ENCODE results near the gene ACADVL.

Gene ACADVL

GRCh38 chr17:7250695-7251627 lies 31.2 kb downstream of the ACADVL start:
- in situ Hi-C loops (cut with MboI; ENCODE audit: low sequenced_read_pairs) = no loop called here

DNA sequence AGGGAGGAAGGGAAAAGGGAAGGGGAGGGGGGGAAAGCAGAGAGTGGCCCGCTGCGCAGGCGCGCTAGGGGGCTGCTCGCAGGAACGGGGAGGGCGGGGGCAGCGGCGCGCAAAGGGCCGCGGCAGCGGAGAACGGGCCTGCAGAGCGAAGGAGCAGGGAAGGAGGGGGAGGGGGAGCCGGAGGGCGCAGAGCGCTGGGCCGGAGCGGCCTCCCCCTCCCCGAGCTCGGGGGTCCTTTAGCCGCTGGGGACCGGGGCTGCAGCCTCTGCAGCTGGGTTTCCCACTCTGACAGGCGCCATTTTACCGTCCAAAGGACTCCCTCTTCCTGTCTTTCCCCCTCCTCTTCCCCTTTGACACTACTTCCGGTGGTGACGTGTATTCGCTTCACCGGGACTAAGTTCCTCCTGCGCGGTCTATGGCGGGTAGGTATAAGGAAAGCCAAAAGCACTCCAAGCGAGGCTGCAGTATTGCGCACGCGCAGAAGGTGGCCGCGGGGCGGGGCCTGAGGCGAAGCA lies 32.0 kb downstream of the ACADVL start, which contains the start of gene CTDNEP1:
TSS of gene CTDNEP1 (minus strand) at position 74 of the 515 bp plus-strand sequence. CDS start 438 bp downstream, outside the sequence.
- in situ Hi-C loops (cut with MboI; ENCODE audit: low sequenced_read_pairs) = no loop called here

- in situ Hi-C loops (cut with MboI; ENCODE audit: low sequenced_read_pairs) = no loop called here
Measured at GRCh38 chr17:7252176-7253043, 32.7 kb downstream of the ACADVL start, which contains the start of gene ELP5. Gene ELP5, plus strand, starts transcription at chr17:7252215. Its CDS starts 336 bp downstream, at chr17:7252551.

GRCh38 chr17:7253082-7253481 lies 33.3 kb downstream of the ACADVL start:
- in situ Hi-C loops (cut with MboI; ENCODE audit: low sequenced_read_pairs) = no loop called here

GRCh38 chr17:7254511-7254910 lies 34.8 kb downstream of the ACADVL start:
- in situ Hi-C loops (cut with MboI; ENCODE audit: low sequenced_read_pairs) = no loop called here

DNA sequence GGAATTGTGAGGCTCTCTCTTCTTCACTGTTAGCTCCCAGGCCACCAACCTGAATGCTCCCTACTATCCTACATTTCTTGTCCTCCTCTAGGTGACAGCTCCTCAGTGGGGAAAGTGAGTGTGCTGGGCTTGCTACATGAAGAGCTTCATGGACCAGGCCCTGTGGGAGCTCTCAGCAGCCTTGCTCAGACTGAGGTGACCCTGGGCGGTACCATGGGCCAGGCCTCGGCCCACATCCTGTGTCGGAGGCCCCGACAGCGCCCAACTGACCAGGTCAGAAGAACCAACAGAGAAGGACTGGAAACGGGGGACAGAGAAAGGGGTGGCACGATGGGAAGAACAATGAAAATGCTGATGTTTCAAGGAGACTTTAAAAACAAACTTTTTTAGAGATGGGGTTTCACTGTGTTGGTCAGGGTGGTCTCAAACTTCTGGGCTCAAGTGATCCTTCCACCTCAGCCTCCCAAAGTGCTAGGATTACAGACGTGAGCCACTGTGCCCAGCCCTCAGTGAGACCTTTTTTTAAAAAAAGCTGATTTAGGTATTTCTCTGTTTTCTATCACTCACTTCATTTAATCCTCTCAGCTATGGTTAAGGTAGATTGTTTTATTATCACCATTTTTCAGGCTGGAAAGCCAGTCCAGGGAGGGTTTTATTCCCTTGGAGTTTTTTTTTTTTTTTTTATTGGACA lies 37.2 kb downstream of the ACADVL start:
- in situ Hi-C loops (cut with MboI; ENCODE audit: low sequenced_read_pairs) = no loop called here

- in situ Hi-C loops (cut with MboI; ENCODE audit: low sequenced_read_pairs) = no loop called here
Measured at GRCh38 chr17:7258731-7259554, 39.2 kb downstream of the ACADVL start.

DNA sequence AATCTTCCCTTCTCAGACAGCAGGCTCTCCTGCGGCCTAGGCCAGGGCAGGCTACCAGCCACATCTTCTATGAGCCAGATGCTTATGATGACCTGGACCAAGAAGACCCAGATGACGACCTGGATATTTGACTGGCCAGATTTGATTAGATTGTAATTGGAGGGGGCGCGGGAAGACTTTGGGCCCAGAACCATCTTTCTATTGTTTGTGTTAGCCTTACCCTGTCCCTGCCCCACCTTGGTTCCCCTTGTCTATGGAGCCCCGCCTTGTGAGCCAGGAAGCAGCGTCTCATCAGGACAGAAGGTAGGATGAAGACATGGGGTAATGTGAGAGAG lies 39.8 kb downstream of the ACADVL start:
- in situ Hi-C loops (cut with MboI; ENCODE audit: low sequenced_read_pairs) = no loop called here

DNA sequence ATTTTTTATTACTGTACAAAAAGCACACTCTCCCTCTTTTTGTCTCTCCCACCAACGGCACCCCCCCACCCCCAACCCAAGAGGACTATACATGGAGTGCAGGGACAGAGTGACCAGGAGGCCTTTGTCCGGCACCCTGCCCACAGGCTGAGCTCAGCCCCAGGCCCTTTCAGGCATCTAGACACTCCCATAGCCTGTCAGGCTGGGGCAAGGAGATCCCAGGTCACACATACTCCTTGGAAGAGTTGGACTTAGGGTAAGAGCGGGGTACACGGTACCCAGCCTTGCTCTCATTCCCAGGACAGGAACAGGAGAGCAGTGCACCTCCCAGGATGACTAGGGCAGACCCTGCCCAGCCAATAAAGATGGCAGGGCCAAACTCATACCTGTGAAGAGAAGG lies 40.4 kb downstream of the ACADVL start:
- in situ Hi-C loops (cut with MboI; ENCODE audit: low sequenced_read_pairs) = no loop called here

- in situ Hi-C loops (cut with MboI; ENCODE audit: low sequenced_read_pairs) = no loop called here
Measured at GRCh38 chr17:7260651-7261378, 41.1 kb downstream of the ACADVL start.

DNA sequence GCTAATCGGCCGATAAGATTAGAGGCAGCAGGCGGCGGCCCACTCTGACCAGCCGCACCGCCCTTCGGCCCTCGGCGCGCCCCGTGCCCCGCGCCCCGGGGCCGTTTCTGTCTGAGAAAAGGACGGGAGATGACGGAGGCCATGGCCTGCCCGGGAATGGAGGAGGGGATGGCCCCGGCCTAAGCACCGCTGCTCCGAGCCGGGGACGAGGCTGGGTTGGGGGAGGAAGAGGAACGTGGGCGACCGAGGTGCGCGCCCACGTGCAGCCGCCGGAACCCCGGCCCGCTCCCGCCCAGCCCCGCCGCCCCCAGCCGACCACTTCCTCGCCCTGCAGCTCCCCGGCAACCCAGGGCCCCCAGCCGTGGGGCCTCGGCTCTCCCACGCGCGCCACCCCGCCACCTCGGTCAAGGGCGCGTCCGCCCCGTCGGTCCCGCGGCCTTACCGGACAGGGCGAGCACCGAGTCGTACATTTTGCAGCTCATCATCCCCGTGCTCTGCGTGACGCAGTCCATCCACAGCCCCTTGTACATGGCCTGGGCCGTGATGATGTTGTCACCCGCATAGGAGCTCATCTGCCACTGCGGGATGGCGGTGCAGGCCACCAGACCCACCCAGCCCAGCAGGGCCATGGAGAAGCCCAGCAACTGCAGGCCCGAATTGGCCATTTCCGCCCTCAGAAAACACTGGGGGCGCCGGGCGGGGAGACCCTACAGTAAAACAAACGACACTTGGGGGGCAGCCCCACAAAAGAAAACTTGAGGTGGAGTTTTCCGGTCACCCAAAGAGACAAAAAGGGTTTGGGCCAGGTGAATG lies 41.8 kb downstream of the ACADVL start:
- in situ Hi-C loops (cut with MboI; ENCODE audit: low sequenced_read_pairs) = no loop called here

- in situ Hi-C loops (cut with MboI; ENCODE audit: low sequenced_read_pairs) = no loop called here
Measured at GRCh38 chr17:7262192-7262934, 42.6 kb downstream of the ACADVL start, which contains the start of gene CLDN7. Gene CLDN7, minus strand, starts transcription at chr17:7262478. Its CDS starts 435 bp downstream, at chr17:7262043.

DNA sequence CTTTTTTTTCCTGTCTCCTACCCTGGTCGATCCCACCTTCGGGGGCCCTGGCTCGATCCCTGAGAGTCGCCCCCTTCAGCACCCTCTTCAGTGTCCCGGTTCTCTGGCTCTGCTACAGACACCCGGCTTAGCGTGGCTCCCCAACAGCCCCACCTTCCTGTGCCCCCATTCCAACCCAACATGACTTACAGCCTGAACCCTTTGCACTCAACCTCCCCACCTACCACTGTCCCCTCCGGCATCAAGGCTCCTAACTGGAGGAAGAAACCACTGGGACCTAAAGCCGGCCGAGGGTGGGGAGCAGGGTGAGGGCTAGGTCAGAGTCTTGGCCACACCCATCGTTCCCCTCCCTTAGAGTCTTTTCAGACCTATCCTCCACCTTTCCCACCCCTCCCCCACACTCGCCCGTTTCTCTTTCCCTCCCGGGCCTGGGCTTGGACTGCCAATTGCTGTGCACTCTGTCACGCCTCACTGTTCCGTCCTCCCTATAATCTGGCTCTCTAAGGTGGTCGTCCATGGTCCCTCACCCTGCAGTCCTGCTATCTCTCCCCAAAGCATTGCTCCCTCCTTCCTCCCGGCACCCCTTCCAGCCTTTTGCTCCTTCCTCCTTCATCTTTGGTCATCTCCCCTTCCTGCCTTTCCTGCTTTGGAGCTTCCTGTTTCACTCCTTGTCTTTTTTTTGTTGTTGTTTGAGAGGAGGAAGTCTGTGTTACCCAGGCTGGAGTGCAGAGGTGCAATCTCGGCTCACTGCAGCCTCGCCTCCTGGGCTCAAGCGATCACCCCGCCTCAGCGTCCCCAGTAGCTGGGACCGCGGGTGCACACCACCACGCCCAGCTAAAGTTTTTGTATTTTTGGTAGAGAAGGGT lies 43.4 kb downstream of the ACADVL start:
- in situ Hi-C loops (cut with MboI; ENCODE audit: low sequenced_read_pairs) = no loop called here

DNA sequence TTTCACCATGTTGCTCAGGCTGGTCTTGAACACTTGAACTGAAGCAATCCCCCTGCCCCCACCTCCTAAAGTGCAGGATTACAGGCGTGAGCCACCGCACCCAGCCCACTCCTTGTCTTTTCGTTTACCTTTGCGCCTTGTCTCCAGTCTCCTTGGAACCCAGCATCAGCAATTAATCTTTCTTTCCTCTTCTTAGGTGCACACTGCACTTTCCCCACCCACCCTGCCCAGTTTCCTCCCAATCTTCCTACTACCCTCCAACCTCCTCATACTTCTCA lies 44.0 kb downstream of the ACADVL start:
- in situ Hi-C loops (cut with MboI; ENCODE audit: low sequenced_read_pairs) = no loop called here

DNA sequence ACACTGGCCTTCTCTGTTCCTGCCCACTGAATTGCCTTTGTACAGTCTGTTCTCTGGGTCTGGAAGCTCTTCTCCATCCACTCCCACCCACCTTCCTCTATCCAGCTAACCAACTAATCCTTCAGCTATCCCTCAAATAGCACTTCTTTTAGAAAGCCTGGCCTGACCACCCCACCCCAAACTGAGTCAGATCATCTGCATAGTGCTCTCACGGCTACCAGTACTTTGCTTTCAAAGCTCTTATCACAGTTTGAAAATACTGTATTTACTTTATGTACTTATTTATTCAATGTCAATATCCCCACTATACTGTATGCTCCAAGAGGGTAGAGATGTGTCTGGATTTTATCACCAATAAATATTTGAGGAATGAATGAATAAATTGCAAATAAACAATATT lies 47.0 kb downstream of the ACADVL start:
- in situ Hi-C loops (cut with MboI; ENCODE audit: low sequenced_read_pairs) = no loop called here
